RWPE1 (cell line): Measurements from ENCODE around the gene MLKL.

Experiments used
- CTCF ChIA-PET: fragments of 350-600 bp; sonication (Branson Sonifier 250); formaldehyde crosslinking; extraction: SDS; loops from one replicate; lab custom pipeline; 2021; lab: Yijun Ruan, JAX
- POLR2A ChIA-PET: fragments of 400-600 bp; formaldehyde crosslinking; extraction: SDS; loops from one replicate; lab custom pipeline; 2020; ENCODE audit warnings: antibody characterized with exemption; ENCODE audit not compliant: low non-redundant PET; lab: Yijun Ruan, JAX
- DNase-seq: peaks from one replicate; pipeline ENCODE4 v3.0.0; 2012; ENCODE audit warnings: low spot score
- H3K27ac ChIP-seq: fragments of 450-650 bp; 2 replicates; pipeline ENCODE4 v1.5.1; 2017
- TF ChIP-seq, protein P1 (sequence below): fragments of 450-650 bp; conservative IDR thresholded peaks from 2 replicates; pipeline ENCODE4 v1.5.1; 2017; ENCODE audit warnings: low read depth, mild to moderate bottlenecking

MLKL gene

DNA sequence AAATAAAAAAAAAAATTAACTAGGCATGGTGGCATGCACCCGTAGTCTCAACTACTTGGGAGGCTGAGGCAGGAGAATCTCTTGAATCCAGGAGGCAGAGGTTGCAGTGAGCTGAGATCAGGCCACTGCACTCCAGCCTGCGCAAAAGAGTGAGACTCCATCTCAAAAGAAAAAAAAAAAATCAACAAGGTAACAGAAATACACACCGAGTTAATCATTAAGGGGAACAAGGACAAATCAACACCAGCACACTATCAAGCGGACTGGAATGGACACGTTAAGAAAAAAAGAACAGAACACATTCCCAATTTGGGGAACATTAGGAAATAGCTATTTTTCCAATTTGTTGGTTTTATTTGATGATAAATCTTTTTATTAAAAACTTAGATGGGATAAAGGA lies 65.4 kb downstream of the MLKL start:
- ChIA-PET POLR2A (no interaction called here), CTCF (no interaction called here)
- no peak overlapping the region for H3K27ac ChIP-seq
- DNase-seq, result no peak
- TF ChIP-seq, protein P1, sequence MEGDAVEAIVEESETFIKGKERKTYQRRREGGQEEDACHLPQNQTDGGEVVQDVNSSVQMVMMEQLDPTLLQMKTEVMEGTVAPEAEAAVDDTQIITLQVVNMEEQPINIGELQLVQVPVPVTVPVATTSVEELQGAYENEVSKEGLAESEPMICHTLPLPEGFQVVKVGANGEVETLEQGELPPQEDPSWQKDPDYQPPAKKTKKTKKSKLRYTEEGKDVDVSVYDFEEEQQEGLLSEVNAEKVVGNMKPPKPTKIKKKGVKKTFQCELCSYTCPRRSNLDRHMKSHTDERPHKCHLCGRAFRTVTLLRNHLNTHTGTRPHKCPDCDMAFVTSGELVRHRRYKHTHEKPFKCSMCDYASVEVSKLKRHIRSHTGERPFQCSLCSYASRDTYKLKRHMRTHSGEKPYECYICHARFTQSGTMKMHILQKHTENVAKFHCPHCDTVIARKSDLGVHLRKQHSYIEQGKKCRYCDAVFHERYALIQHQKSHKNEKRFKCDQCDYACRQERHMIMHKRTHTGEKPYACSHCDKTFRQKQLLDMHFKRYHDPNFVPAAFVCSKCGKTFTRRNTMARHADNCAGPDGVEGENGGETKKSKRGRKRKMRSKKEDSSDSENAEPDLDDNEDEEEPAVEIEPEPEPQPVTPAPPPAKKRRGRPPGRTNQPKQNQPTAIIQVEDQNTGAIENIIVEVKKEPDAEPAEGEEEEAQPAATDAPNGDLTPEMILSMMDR, result no peak

DNA sequence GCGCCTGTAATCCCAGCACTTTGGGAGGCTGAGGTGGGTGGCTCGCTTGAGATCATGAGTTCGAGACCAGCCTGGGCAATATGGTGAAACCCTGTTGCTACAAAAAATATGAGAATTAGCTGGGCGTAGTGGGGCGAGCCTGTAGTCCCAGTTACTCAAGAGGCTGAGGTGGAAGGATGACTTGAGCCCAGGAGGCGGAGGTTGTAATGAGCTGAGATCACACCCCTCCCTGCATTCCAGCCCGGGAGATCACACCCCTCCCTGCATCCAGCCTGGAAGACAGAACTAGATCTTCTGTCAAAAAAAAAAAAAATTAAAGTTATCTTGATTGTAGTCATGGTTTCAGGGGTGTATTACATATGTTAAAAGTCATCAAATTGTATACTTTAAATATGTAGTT lies 67.0 kb downstream of the MLKL start:
- no peak overlapping the region for H3K27ac ChIP-seq
- TF ChIP-seq, protein P1, result no peak
- DNase-seq, result no peak
- CTCF ChIA-PET, result interaction anchor here (0.6 kb wide), 1 partner anchor 239 kb away, joined by 3 read pairs; no protein-coding TSS in a partner anchor
- POLR2A ChIA-PET, result no interaction called here

DNA sequence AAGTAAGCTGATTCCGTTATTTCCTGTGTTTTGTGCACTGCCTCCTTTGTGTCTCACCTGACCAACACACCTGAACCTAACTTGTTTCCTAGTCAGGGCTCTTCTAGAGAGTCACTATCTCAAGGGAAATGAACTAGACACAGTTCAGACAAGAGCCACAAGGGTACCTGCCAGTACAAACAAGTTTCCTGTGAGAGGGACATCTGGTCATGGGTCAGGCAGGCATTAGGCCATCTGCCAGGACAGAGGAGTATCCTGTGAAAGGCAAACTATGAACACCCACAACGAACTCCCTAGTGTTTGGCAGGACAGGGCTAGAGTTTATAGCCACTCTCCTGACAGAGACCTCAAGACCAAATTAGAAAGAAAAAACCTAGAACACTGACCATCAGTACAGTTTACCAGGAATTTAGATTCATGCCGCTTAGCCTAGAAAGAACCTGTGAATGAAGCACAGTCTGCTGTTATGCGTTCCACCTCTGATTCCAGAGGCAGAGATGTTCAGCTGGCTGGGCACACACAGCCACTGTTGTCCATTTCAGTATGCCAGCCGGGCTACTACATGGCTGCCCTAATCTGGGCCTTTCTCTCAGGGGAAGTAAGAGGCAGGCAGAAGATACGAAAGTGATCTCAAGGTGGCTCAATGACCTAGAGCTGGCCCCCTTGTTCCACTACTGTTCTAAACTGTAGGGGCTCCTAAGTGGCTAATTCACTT lies 73.0 kb downstream of the MLKL start:
- no peak for DNase-seq
- TF ChIP-seq, protein P1, result no peak
- ChIA-PET CTCF (no interaction called here), POLR2A (no interaction called here)
- peak overlapping the region; percentile 38 for H3K27ac ChIP-seq

DNA sequence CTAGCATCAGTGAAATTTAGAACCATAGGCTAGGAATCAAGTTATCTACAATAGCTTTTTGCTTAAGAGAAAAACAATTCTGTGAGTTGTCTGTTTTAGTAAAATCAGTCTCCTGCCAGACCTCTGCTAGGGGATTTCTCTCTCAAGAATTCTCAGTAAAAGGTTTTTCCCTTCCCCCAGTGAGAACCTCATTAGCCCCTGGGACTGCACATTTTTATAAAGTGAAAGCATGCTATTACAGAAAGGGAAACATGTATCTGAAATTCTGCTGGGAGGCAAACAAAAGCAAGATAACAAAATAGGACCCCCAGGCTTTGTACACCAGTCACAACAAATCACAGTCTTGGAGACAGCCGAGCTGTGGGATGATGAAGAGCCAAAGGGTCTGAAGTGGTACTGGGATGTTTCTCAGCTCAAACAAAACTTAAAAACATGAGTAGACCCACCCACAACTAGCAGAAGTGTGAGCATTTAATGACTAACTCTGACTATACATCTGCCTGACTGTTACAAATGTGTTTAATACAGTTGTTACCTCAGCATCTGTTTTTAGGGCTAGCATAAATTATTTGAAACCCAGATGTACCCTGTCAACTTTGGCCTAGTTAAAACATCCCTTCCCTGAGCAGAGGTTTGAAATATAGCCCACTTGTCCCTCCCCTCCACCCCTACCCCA lies 73.8 kb downstream of the MLKL start:
- ChIA-PET POLR2A (no interaction called here), CTCF (no interaction called here)
- no peak for DNase-seq
- TF ChIP-seq, protein P1, result no peak
- H3K27ac ChIP-seq, result no peak overlapping the region

DNA sequence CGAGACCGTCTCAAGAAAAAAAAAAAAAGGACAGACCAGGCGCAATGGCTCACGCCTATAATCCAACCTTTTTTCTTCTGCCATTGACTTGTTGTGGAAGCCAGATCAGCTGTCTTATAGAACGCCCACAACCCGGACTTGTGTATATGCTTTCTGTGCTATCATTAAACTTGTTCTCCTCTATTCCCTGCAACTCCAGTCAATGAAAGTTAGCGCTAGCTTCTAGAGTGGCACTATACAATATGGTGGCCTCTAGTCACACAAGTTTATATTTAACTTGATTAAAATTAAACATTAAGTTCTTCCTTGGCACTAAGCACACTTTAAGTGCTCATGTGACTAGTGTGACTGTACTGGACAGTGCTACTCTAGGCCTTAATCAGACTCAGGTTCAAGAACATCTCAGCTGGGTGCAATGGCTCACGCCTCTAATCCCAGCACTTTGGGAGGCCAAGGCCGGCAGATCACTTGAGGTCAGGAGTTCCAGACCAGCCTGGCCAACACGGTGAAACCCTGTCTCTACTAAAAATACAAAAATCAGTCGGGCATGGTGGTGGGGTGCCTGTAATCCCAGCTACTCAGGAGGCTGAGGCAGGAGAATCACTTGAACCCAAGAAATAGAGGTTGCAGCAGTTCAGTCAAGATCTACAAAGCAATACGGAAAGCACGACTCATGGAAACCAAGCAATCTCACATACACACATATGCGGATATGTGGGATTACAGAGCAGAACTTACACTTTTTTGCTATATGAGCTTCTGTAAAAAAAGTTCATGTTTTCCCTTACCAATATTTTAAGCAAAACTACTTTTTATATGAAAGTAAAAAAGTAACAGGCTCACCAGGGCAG lies 74.9 kb downstream of the MLKL start:
- ChIA-PET CTCF (no interaction called here), POLR2A (no interaction called here)
- no peak overlapping the region for H3K27ac ChIP-seq
- DNase-seq, result no peak
- TF ChIP-seq, protein P1, result no peak

DNA sequence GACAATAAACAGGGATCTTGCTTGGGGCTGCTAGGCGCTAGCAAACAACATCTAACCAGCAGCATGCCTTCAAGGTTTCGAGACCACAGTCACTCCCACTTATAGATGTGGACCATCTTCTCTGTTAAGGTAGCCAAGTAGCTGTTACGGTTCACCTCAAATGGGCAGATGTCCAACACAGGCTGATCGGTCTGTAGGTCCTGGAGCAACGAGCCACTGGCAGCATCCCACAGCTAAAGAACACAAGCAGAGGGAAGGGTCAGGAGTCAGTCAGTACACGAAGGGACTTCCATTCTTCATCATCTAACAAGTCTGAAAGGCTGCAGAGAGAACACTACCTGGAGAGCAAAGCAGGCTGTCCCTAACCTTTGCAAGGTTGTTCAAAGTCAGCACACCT lies 76.8 kb downstream of the MLKL start:
- ChIA-PET POLR2A (no interaction called here), CTCF (interaction anchor here (1.5 kb wide), 1 partner anchor 143 kb away, joined by 4 read pairs; no protein-coding TSS in a partner anchor)
- H3K27ac ChIP-seq, result no peak overlapping the region
- TF ChIP-seq, protein P1, result no peak
- no peak for DNase-seq
